GM23338 (cell line): ENCODE results near the gene ABI1.

Source experiments
- CREB1 ChIP-seq: fragments of 250-450 bp; sonication (Bioruptor Pico); IDR thresholded peaks from 2 replicates; pipeline ENCODE4 v1.5.0; 2020; ENCODE audit warnings: low read depth, mild to moderate bottlenecking, moderate library complexity
- CTCF ChIP-seq, 2 experiments: fragments of 200-600 bp in 1 of 2; sonication (generic) in 1 of 2; conservative IDR thresholded peaks; 2 replicates each; pipeline versions ENCODE4 v1.5.1 to v1.6.1; 2016 to 2017; ENCODE audit warnings: antibody characterized with exemption in 2 of 2, low read depth in 2 of 2, mild to moderate bottlenecking in 2 of 2, moderate library complexity in 1 of 2
- EZH2 ChIP-seq: fragments of 200-600 bp; sonication (generic); IDR thresholded peaks from one replicate; pipeline ENCODE4 v1.8.0; 2017; ENCODE audit warnings: antibody characterized with exemption, mild to moderate bottlenecking, low read depth; ENCODE audit not compliant: unreplicated experiment
- EZH2phosphoT487 ChIP-seq: fragments of 200-600 bp; sonication (generic); IDR thresholded peaks from one replicate; pipeline ENCODE4 v1.8.1; 2018; ENCODE audit warnings: antibody characterized with exemption; ENCODE audit not compliant: unreplicated experiment
- POLR2AphosphoS5 ChIP-seq: IDR thresholded peaks from 2 replicates; pipeline ENCODE4 v1.6.1; 2016; ENCODE audit warnings: antibody characterized with exemption, low read depth
- REST ChIP-seq: IDR thresholded peaks from one replicate; pipeline ENCODE4 v1.6.1; 2018; ENCODE audit warnings: antibody characterized with exemption; ENCODE audit not compliant: unreplicated experiment

- TF ChIP-seq CTCF (conservative IDR thresholded peaks at IDR 0.05; ENCODE audit: low read depth in 2 of 2) (no peak), EZH2phosphoT487 (no peak), POLR2AphosphoS5 (no peak), EZH2 (no peak), REST (no peak), CREB1 (CRISPR knock-in tag) (no peak)
These were observed 70.3 kb downstream of the ABI1 start for GRCh38 chr10:26790221-26790995.
